VCaP (cell line): ENCODE results near the gene SPTBN1.
"Not testable (repeated sequence)": the region's sequence is repeated elsewhere in the genome, so short reads cannot be mapped to it uniquely, and the experiment has no call there.

Source experiments
- H3K27ac ChIP-seq: fragments of 450-650 bp; 2 replicates; pipeline ENCODE4 v1.5.1; 2017
- TF ChIP-seq, protein P1 (sequence below): fragments of 450-650 bp; conservative IDR thresholded peaks from 2 replicates; pipeline ENCODE4 v1.5.1; 2017; ENCODE audit warnings: mild to moderate bottlenecking, moderate library complexity

SPTBN1 gene

DNA sequence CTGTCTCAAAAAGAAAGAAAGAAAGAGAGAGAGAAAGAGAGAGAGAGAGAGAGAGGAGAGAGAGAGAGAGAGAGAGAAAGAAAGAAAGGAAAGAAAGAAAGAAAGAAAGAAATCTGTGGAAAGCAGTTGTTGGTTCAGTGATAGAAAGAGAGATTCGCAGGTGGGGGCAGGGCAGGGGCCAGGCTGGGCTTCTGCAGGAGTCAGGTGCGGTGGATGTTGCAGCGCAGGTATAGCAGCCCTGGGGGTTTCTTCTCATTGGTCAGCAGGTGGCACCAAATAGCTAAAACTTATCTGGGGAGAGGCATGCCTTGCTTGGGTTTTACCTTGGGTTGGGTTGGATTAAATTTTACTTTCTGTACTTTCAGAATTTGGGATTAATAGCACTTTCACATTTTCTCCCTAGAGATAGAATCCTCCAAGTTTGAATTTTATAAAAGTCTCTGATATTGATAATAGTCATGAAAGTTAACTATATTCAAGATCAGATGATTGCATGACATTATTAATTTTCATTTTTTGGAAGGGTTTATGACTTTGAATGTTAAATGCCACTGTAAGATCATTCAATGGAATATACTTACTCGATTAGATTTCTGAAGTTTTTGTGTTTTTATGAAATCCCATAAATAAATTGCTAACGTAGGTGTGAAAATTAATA, 66.6 kb downstream of the SPTBN1 start:
- TF ChIP-seq, protein P1, sequence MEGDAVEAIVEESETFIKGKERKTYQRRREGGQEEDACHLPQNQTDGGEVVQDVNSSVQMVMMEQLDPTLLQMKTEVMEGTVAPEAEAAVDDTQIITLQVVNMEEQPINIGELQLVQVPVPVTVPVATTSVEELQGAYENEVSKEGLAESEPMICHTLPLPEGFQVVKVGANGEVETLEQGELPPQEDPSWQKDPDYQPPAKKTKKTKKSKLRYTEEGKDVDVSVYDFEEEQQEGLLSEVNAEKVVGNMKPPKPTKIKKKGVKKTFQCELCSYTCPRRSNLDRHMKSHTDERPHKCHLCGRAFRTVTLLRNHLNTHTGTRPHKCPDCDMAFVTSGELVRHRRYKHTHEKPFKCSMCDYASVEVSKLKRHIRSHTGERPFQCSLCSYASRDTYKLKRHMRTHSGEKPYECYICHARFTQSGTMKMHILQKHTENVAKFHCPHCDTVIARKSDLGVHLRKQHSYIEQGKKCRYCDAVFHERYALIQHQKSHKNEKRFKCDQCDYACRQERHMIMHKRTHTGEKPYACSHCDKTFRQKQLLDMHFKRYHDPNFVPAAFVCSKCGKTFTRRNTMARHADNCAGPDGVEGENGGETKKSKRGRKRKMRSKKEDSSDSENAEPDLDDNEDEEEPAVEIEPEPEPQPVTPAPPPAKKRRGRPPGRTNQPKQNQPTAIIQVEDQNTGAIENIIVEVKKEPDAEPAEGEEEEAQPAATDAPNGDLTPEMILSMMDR, result peak; percentile 80
- no peak overlapping the region for H3K27ac ChIP-seq

DNA sequence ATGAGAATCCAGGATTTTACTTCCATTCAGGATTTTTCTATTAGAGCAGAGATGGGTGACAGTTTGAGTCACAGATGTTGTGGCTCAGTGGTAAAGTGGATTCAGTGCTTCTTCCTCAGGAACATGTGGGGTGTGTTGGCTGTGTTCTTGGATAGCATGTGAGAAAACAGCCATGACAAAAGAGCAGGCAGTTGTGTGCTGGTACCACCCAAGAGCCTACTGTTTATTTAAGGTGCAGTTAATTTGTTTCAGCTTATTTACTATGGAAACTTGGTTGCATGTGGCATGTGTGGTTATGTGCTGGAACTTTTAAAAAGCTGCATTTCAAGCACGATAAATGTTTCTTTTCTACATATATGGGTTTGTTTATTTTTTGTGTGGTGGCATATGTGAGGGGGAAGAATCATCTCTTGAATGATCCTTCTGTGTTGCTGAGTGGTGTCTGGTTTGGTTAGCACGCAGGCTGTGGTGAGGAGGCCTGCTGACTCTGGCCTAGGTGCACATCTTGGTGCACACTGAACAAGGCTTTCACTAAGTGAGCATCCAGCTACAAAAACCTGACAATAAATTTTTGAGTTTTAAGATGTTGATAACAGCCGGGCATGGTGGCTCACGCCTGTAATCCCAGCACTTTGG, 67.3 kb downstream of the SPTBN1 start:
- no peak overlapping the region for H3K27ac ChIP-seq
- TF ChIP-seq, protein P1, result no peak

DNA sequence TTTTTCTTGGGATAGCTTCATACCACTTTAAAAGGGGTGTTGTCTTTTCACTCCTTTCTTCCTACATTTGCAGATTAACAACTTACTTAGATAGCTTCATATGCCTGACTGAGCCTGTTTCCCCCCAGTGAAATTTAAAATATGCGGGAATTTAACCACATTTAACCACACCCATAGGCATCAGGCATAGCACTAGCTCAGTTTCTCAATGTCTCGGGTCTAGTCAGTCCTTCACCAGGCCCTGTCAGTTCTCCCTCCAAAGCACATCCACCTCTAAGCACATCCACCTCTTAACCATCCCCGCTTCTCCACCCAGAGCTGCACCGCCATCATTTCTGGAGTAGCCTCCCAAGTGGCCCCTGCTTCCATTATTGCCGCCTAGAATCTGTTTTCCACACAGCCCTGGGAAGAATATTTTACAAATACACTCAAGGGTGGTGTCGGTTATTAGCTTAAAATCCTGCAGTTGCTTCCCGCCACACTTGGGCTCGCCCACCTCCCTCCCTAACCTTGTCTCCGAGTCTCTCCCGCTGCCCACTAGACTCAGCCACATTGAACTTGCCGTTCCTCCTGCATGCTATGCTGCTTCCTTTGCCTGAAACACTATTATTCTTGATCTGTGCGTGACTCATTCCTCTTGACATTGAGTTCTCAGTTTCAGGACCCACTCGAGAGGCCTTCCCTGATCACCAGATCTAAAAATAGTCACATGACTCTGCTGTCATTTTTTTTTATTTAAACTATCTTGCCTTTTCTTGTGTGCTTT, 68.3 kb downstream of the SPTBN1 start:
- H3K27ac ChIP-seq, result no peak overlapping the region
- TF ChIP-seq, protein P1, result no peak

DNA sequence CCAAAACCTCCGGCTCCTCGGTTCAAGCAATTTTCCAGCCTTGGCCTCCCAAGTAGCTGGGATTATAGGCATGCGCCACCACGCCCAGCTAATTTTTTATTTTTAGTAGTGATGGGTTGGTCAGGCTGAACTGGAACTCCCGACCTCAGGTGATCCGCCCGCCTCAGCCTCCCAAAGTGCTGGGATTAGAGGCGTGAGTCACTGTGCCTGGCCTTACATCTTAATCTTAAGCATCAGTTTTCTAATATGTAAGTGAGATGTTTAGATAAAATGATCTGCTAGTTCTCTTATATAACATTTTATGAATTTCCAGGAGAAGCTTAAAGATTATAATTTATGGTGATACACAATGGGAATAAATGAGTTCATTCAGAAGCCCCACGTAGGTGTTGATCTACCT, 69.2 kb downstream of the SPTBN1 start:
- H3K27ac ChIP-seq, result no peak overlapping the region
- TF ChIP-seq, protein P1, result no peak

DNA sequence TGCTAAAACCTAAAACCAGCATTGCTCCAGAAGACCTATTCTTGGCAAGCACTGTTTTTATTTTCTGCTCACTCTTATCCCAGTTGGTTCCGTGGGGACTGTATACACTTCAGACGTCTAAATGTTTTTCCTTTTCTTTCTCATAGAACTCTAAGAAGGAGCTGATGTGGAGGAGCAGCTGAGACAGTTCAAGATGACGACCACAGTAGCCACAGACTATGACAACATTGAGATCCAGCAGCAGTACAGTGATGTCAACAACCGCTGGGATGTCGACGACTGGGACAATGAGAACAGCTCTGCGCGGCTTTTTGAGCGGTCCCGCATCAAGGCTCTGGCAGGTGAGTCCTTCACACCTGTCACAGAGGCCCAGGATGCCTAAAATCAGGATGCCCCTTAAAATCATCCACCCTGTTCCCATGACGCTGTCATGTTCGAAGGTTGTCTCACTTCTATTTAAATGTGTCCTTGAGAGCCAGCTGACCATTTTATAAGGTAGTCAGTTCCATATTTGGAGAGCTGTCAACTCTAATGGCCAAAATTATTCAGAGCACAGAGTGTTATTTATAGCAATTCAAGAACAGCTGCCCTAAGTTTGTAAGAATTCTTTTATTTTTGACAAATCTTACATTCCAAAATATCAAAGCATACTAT, 70.2 kb downstream of the SPTBN1 start:
- TF ChIP-seq, protein P1, result no peak
- H3K27ac ChIP-seq, result no peak overlapping the region

DNA sequence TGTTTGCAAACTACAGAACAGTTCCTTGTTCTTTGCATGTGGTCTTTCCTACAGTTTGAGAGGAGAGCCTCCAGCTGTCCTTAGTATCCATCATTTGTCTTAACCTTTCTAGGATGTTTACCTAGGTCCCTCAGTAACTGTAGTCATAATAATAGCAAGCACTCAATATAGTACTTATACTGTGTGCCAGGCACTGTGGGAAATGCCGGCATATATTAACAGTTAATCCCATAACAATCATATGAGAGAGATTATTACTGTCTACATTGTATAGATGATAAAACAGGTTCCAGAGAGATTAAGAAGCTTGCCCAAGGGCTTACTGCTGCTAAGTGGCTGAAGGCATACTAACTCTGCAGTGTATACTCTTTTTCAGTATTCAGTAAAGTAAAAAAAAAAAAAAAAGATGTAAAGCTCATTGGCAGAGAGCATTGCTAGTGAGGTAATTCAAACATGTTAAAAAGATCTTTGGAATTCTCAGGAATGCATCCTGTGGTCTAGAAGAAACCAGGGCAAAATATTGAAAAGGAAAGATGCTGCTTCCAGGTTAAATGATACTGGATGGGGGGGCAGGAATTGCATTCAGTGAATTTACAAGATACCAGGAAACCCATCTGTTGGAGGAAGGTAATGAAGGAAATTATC, 72.3 kb downstream of the SPTBN1 start:
- H3K27ac ChIP-seq, result no peak overlapping the region
- TF ChIP-seq, protein P1, result no peak

DNA sequence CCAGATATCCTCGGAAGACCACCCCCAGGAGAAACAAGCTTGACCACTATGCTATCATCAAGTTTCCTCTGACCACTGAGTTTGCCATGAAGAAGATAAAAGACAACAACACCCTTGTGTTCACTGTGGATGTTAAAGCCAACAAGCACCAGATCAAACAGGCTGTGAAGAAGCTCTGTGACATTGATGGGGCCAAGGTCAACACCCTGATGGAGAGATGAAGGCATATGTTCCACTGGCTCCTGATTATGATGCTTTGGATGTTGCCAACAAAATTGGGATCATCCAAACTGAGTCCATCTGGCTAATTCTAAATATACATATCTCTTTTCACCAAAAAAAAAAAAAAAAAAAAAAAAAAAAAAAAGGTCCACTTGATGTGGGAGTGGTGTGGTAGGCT, 73.4 kb downstream of the SPTBN1 start:
- H3K27ac ChIP-seq, result not testable (repeated sequence)
